HT1080 (cell line): Measurements from ENCODE around the gene NKAIN4. TPM values are rescaled to one million over a fixed set of nuclear protein-coding genes. Genes with fewer than 3 reads are reported as not detected.
A peak's percentile ranks its signal among the peaks of the same experiment; 100 is the strongest.

ENCODE experiments used
- DNase-seq: peaks from one replicate; pipeline ENCODE4 v3.0.0-alpha.2; 2015; ENCODE audit warnings: low read depth
- total RNA-seq: library from RNA; depleted of rRNA; stranded (reverse); fragments of >200 nt; shearing (Covaris generic); gene quantifications from 2 replicates; pipeline ENCODE4 v1.2.3, GENCODE V29; 2014

NKAIN4 gene
- total RNA-seq, 1 experiment from 2014 or later = not detected

DNA sequence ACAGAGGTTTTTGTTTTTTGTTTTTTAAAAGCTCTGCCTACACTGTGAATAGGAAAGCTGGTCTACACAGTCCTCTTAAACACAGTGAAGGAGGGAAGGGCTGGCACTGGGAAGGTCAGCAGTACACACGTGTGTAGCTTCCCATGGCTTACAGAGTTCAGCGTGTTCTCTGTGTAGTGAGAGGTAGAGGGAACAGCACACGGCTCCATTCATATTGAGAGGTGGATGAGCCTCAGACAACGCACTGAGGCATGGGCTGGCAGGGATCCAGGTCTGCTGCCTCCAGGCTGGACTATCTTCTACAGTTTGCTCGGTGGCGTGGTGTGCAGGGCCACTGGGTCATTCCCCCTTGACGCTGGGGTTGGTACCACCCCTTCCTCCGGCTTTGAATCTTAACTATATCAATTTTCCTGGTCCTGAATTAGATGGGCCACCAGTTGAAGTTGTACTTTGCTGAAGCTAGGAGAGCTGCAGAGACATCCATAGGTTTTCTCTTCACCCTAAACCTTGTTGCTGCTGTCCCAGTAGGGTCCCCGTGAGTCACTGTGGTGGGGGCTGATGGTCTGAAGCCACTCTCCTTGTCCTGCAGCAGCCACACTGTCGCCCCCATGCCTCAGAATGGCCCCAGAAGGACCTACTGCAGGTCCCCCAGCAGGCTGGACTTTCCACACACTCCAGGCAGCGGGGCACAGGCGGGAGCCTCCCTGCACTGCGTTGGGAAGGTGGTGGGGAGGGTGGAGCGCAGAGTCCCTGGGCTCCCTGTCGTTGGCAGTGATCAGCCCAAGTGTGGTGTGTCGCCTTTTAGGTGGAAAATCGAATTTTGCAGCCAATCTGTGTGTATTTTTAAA, 20.3 kb upstream of the NKAIN4 start:
- no peak for DNase-seq

GRCh38 chr20:63273635-63274380, 19.5 kb upstream of the NKAIN4 start:
- peak; percentile 84 for DNase-seq

GRCh38 chr20:63273059-63273579, 18.9 kb upstream of the NKAIN4 start:
- no peak for DNase-seq

DNA sequence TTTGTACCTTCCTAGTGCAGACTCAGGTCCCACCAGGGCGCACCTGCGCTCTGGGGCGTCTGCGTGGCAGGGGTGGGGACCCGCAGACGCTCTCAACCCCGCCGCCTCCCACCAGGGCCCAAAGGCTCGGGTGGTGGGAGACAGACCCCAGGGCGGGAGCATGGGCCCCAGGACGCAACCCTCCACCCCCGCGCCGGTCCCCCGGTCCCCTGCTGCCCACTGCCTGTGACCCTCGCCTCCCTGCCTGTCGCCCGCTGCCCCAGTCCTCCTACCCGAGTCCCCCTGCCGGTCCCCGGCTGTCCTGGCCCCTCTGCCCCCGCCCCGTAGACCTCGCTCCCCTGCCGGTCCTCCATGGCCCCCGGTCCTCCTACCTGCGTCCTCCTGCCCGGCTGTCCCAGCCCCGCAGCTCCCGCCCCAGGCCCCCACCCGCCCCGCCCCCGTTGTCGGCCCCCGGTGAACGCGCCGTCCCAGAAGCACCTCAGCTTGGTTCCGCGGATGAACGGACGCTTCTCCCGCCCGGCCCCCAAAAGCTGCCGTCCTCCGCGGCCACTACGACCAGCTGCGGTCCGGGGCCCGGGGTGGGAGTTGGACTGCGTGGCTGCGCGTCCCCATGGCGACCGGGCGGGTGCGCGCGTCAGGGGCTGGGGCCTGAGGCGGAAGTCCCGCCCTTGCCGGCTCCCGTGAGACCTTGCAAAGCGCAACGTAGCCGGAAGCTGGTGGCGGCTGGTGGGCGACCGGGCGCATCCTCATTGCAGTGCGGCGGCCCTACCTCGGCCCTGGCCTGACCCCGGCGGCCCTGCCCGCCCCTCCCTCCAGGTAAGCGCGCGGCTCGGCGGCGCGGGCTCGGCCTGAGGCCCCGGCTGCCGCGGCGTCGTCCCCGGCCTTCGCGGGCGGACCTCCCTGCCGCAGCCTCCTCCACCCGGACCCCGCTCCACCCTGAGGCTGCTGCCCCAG, 18.1 kb upstream of the NKAIN4 start, which contains the start of gene ARFGAP1:
Gene ARFGAP1 (plus strand): TSS at position 709 of the 954 bp plus-strand sequence. CDS start 2,768 bp downstream, outside the sequence.
- DNase-seq = peak; percentile 80

DNA sequence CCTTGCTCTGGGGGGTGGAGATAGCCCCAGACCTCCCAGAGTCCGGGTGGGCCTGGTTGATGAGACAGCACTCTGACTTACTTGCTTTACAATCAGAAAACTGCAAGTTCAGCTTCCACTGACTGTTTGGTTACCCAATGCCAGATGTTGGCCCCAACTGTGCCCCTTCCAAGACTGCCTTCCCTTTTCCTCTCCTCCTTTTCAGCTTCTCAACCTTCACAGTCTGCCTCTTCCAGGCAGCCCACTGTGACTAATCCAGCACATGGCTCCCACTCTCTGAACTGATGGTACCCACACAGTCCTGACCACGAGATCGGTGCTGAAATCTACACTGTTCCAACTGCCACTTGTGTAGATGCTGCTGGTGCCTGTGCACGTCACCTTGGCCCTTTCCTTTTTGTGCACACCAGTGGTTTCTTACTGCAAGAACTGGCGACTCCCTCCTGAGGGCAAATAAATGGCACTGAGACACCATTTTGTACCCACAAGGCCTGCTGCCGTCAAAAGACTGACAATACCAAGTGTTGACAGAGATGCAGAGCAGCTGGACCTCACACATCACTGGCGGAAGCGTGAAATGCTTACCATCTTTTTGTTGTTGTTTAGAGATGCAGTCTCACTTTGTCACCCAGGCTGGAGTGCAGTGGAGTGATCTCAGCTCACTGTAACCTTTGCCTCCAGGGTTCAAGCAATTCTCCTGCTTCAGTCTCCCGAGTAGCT, 16.5 kb upstream of the NKAIN4 start:
- no peak for DNase-seq

DNA sequence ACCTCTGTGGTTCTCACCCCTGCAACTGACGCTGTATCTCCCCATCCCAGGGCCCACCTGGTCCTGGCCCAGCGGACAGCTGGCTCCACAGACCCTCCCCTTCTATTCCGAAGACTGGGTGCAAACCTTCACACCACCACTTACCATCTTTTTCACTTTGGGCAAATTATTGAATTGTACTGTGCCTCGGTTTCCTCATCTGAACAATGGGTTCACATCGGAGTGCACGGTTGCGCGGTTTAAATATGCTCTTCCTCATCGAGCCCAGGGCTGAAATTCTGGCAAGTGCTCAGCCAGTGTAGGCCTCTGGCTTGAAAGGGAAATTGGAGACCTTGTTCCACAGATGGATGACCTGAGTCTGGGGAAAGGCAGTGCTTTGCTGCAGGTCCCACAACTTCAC, 15.5 kb upstream of the NKAIN4 start:
- DNase-seq = no peak

- DNase-seq = no peak
Measured at GRCh38 chr20:63268671-63269439, 14.6 kb upstream of the NKAIN4 start.

GRCh38 chr20:63268256-63268655, 14.0 kb upstream of the NKAIN4 start:
- no peak for DNase-seq

DNA sequence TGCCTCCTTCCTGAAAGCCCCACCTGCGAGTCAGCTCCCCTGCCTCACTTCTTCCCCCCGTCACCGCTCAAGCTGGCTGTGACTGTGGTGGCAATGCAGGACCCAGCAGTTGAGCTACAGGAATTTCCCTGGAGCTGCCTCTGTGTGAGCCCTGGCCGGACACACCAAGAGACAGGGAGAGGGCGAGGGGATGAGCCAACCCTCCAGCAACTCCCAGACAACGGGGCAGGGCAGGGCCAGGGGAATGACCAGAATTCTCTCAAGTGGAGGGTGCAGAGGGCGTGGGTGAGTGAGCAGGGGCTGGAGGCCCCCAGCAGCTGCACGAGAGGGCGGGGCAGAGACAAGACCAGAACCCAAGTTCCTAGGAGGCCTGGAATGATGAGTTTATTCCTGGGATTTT, 13.4 kb upstream of the NKAIN4 start:
- no peak for DNase-seq

- DNase-seq = no peak
Measured at GRCh38 chr20:63265891-63266515, 11.7 kb upstream of the NKAIN4 start.

DNA sequence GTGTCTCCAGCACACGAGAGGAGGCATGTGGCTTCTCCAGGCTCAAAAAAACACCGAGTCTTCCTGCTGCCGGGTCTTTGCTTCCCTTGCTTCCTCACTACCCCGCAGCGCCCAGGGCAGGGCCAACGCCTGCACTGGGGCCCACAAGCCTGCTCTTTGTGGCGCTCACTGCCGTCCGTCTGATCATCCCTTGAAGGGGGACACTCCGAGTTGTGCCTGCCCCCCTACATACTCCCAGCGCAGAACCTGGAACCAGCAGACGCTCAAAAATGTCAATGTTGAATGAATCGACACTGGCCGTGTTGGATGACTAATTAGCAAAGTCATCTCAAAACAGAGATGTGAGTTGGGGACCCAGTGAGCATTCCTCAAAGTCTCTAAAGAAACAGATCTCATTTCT, 10.3 kb upstream of the NKAIN4 start:
- DNase-seq = no peak

DNA sequence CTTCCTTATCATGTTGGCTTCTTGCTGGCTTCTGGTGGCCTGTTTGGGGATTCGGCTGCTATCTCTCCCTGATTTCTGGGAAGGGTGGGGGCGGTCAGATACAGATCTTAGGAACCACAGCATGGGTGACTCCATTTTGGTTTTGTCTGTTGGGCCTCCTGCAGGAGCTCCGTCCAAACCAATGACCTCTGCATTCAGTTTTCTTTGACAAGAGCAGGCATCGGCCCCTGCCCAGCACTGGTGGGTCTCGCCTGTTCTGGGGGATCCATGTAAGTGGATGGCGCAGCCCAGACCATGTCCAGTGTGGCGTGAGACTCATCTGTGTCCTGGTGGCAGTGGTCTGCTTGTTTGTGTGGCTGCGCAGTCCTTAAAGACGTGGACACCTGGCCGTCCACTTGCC, 9.7 kb upstream of the NKAIN4 start:
- no peak for DNase-seq

DNA sequence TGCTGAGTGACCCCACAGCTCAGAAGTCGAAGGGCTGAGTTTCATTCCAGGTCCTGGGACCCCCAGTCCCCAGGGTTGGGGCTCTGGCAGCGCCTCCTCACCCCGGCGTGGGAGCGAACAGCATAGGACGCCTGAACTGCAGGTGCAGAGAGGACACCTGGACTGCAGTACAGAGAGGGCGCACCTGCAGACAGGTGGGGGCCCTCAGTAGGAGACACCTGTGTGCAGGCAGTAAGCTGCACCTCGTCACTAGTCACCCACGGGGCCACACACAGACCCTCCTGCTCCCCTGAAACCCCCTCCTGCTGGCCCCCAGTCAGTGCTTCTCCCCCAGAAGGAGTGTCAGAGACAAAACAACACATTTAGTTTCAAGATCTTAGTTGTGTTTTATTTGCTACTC, 8.6 kb upstream of the NKAIN4 start:
- no peak for DNase-seq

- DNase-seq = no peak
Measured at GRCh38 chr20:63261795-63262528, 7.7 kb upstream of the NKAIN4 start.

DNA sequence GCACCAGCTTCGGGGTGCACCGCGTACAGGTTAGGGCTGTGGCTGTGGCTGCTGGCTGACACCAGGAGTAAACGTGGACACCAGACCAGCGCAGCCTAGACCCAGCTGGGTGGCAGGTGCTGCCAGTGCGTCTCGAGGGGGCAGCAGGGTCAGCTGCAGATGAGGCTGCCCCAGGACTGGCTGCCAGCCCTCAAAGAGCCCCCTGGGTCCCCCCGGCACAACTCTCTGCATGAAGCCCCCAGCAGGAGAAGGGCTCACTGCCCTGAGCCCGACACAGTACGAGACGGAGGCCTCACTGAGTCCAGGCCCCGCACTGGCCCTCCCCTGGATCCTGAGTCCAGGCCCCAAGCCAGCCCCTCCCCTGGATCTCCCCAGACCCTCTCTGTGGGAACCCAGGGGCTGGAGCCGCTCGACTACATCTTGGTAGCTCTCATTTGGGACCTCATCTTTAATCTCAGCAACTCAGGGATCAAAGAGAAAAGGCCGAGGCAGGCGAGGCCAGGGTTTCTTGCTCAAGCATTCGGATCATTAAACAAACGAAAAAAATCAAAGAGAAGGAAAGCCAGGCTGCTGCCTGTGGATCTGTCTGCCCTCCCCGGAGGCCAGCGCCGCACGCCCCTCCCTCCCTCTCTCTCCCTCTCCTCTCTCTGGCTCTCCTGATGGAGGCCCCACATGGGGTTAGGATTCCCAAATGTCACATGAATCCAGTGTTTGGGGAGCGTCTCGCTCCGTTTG, 7.0 kb upstream of the NKAIN4 start:
- DNase-seq = no peak

- no peak for DNase-seq
Measured at GRCh38 chr20:63260521-63260920, 6.3 kb upstream of the NKAIN4 start.

- no peak for DNase-seq
Measured at GRCh38 chr20:63259734-63260460, 5.6 kb upstream of the NKAIN4 start.
